Activated CD4-positive, alpha-beta memory T cell treated with anti-CD3 and anti-CD28 coated beads for 36 hours (primary cell): ENCODE results near the gene EPS15. TPM values are rescaled to one million over a fixed set of nuclear protein-coding genes. Genes with fewer than 3 reads are reported as not detected.
A peak's percentile ranks its signal among the peaks of the same experiment; 100 is the strongest.

Experiments used
- CTCF ChIA-PET: fragments of 350-600 bp; sonication (Branson Sonifier 250); formaldehyde crosslinking; loops from one replicate; lab custom pipeline; 2021; ENCODE audit warnings: antibody characterized with exemption, inconsistent platforms; lab: Charles Lee
- POLR2A ChIA-PET: fragments of 350-600 bp; sonication (Branson Sonifier 250); formaldehyde crosslinking; loops from one replicate; lab custom pipeline; 2021; ENCODE audit warnings: antibody characterized with exemption; lab: Charles Lee
- DNase-seq: peaks from one replicate; pipeline ENCODE4 v3.0.0-alpha.2; 2020
- H3K27ac Mint-ChIP-seq: one replicate; pipeline ENCODE4 v1.8.0; 2021; ENCODE audit warnings: mixed read lengths
- H3K27me3 Mint-ChIP-seq: one replicate; pipeline ENCODE4 v1.8.0; 2021; ENCODE audit warnings: mixed read lengths
- H3K36me3 Mint-ChIP-seq: one replicate; pipeline ENCODE4 v1.8.0; 2021; ENCODE audit warnings: mixed read lengths
- H3K4me1 Mint-ChIP-seq: one replicate; pipeline ENCODE4 v1.8.0; 2021; ENCODE audit warnings: low read depth, mixed read lengths
- H3K4me3 Mint-ChIP-seq: one replicate; pipeline ENCODE4 v1.8.0; 2021; ENCODE audit warnings: mild to moderate bottlenecking, mixed read lengths
- H3K9me3 Mint-ChIP-seq: one replicate; pipeline ENCODE4 v1.8.0; 2021; ENCODE audit warnings: mixed read lengths
- intact Hi-C: fragments of 100-400 bp; cut with micrococcal nuclease; formaldehyde crosslinking; loops from one replicate; pipeline ENCODE4 v1.15.1; 2023
- total RNA-seq, 2 experiments: library from RNA; stranded (reverse); gene quantifications; one replicate each; pipeline ENCODE4 v1.2.3, GENCODE V29; 2021

Gene EPS15
- total RNA-seq, 2 experiments from 2014 or later = 69.5 to 69.6 TPM

DNA sequence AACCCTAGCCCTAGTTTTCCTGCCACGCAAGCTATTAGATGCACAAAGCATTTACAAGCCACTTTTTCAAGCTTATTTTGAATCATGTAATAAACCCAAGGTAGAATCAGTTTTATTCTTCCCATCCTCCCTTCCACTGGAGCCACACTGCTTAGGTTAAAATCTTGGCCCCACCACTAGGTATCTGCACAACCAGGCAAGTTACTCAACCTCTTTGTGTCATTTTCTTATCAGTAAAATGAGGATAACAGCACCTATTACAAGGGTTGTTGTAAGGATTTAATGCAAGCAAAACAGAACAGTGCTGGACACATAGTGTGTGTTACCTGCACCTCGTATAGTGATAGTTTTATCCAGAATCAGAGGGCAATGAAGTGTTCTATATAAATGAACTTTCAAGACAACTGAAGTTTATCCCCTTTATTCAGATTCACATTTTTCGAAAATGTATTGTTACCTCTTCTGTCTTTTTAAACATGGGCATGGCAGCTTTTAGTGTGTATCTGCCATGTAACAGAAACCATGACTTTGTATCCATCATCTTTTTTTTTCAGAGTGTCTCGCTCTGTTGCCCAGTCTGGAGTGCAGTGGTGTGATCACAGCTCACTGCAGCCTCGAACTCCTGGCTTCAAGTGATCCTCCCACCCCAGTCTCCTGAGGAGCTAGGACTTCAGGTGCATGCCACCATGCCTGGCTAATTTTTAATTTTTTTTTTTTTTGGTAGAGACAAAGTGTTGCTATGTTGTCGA is 171.5 kb downstream of the EPS15 start:
- CTCF ChIA-PET = interaction anchor here (0.6 kb wide), 1 partner anchor 631 kb away, joined by 3 read pairs; no protein-coding TSS in a partner anchor
- peaks cover 32% of the 10 kb centered on the region for H3K27me3 Mint-ChIP-seq
- POLR2A ChIA-PET = no interaction called here
- H3K4me3 Mint-ChIP-seq = no peak overlapping the region
- H3K36me3 Mint-ChIP-seq = no peaks in the 10 kb centered on the region
- intact Hi-C loops = no loop called here
- H3K27ac Mint-ChIP-seq = no peak overlapping the region
- H3K4me1 Mint-ChIP-seq = no peaks in the 10 kb centered on the region
- DNase-seq = no peak
- no peaks in the 10 kb centered on the region for H3K9me3 Mint-ChIP-seq

GRCh38 chr1:51346086-51346942 is 172.8 kb downstream of the EPS15 start:
- CTCF ChIA-PET = no interaction called here
- Mint-ChIP-seq H3K4me3 (no peak overlapping the region), H3K27ac (no peak overlapping the region), H3K9me3 (no peaks in the 10 kb centered on the region), H3K4me1 (no peaks in the 10 kb centered on the region), H3K27me3 (peaks cover 38% of the 10 kb centered on the region), H3K36me3 (no peaks in the 10 kb centered on the region)
- no peak for DNase-seq
- POLR2A ChIA-PET = no interaction called here
- intact Hi-C loops = no loop called here

GRCh38 chr1:51345300-51345687 is 173.8 kb downstream of the EPS15 start:
- peaks cover 38% of the 10 kb centered on the region for H3K27me3 Mint-ChIP-seq
- no peak for DNase-seq
- POLR2A ChIA-PET = no interaction called here
- intact Hi-C loops = no loop called here
- no peaks in the 10 kb centered on the region for H3K36me3 Mint-ChIP-seq
- H3K27ac Mint-ChIP-seq = no peak overlapping the region
- CTCF ChIA-PET = interaction anchor here (1.2 kb wide), 1 partner anchor 9 kb away, joined by 3 read pairs; no protein-coding TSS in a partner anchor
- H3K4me3 Mint-ChIP-seq = no peak overlapping the region
- H3K4me1 Mint-ChIP-seq = no peaks in the 10 kb centered on the region
- no peaks in the 10 kb centered on the region for H3K9me3 Mint-ChIP-seq

DNA sequence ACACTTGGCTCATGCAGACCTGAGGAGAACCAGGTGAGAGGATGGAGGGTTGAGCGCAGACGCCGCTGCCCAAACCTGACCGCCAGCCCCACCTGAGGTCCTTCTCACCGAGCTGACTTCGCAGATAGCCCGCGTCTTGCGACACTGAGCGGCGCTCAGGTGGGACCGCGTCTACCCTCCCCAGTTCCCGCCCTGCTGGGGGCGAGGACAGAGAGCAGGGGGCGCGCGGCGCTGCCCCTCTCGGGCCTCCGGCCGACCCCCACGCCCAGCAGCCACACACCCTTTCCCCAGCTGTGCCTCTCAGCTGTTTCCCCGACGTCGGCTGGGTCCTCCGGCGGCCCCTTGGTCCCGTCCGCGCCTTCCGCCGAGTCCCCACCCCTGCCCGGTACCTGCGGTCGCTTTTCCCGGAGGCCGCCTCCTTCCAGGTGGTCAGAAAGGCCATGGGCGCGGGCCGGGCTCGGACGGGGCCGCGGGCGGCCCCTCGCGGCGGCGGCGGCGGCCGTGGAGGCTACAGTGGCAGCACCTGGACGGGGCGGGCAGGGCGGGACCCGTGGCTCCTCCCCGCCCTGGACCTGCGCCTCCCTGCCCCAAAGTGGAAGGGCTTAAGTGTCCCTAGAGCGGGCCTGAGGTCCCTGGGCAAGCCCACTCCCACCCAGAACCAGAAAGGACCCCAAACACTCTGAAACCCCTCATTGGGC is 174.3 kb downstream of the EPS15 start:
- intact Hi-C loops = no loop called here
- POLR2A ChIA-PET = no interaction called here

GRCh38 chr1:51344276-51344601 is 174.8 kb downstream of the EPS15 start:
- POLR2A ChIA-PET = no interaction called here
- Mint-ChIP-seq H3K27ac (no peak overlapping the region), H3K4me3 (no peak overlapping the region), H3K9me3 (no peaks in the 10 kb centered on the region), H3K27me3 (peaks cover 39% of the 10 kb centered on the region), H3K36me3 (no peaks in the 10 kb centered on the region), H3K4me1 (no peaks in the 10 kb centered on the region)
- CTCF ChIA-PET = interaction anchor here (1.2 kb wide), 1 partner anchor 10 kb away, joined by 3 read pairs; no protein-coding TSS in a partner anchor
- DNase-seq = no peak
- intact Hi-C loops = no loop called here

More for the DNA sequence above, 174.3 kb downstream of the EPS15 start:
- Mint-ChIP-seq H3K27ac (no peak overlapping the region), H3K27me3 (peaks cover 39% of the 10 kb centered on the region), H3K9me3 (no peaks in the 10 kb centered on the region), H3K4me3 (no peak overlapping the region), H3K4me1 (no peaks in the 10 kb centered on the region), H3K36me3 (no peaks in the 10 kb centered on the region)
- CTCF ChIA-PET = interaction anchor here (1.2 kb wide), 1 partner anchor 9 kb away, joined by 3 read pairs; no protein-coding TSS in a partner anchor
- no peak for DNase-seq

DNA sequence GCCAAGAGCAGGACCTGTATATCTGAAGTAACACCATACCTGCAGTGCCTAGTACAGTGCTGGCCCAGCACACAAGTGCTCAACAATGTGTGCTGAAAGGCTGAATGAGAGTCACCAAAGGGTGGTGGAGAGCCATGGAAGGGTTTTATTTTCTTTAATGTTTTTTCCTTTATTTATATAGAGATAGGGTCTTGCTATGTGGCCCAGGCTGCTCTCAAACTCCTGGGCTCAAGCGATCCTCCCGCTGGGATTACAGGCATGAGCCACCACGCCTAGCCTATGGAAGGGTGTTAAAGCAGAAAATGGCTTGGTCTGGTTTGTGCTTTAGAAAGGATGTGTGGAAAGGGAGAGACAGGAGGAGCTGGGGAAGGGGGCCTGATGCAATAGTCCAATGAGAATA is 175.4 kb downstream of the EPS15 start:
- POLR2A ChIA-PET = no interaction called here
- Mint-ChIP-seq H3K36me3 (no peaks in the 10 kb centered on the region), H3K27ac (no peak overlapping the region), H3K4me1 (no peaks in the 10 kb centered on the region), H3K9me3 (no peaks in the 10 kb centered on the region), H3K27me3 (peaks cover 39% of the 10 kb centered on the region), H3K4me3 (no peak overlapping the region)
- no peak for DNase-seq
- CTCF ChIA-PET = no interaction called here
- intact Hi-C loops = no loop called here

GRCh38 chr1:51342591-51343206 is 176.4 kb downstream of the EPS15 start:
- no peak overlapping the region for H3K4me3 Mint-ChIP-seq
- DNase-seq = no peak
- ChIA-PET POLR2A (no interaction called here), CTCF (interaction anchor here (1.2 kb wide), 1 partner anchor 11 kb away, joined by 3 read pairs; no protein-coding TSS in a partner anchor)
- H3K27ac Mint-ChIP-seq = no peak overlapping the region
- no peaks in the 10 kb centered on the region for H3K4me1 Mint-ChIP-seq
- peaks cover 39% of the 10 kb centered on the region for H3K27me3 Mint-ChIP-seq
- H3K36me3 Mint-ChIP-seq = no peaks in the 10 kb centered on the region
- H3K9me3 Mint-ChIP-seq = no peaks in the 10 kb centered on the region
- intact Hi-C loops = no loop called here

- H3K27ac Mint-ChIP-seq = no peak overlapping the region
- intact Hi-C loops = no loop called here
- H3K27me3 Mint-ChIP-seq = peaks cover 39% of the 10 kb centered on the region
- ChIA-PET CTCF (interaction anchor here (1.2 kb wide), 1 partner anchor 11 kb away, joined by 3 read pairs; no protein-coding TSS in a partner anchor), POLR2A (no interaction called here)
- no peaks in the 10 kb centered on the region for H3K4me1 Mint-ChIP-seq
- H3K4me3 Mint-ChIP-seq = no peak overlapping the region
- no peaks in the 10 kb centered on the region for H3K36me3 Mint-ChIP-seq
- DNase-seq = no peak
- H3K9me3 Mint-ChIP-seq = no peaks in the 10 kb centered on the region
Observed at GRCh38 chr1:51341876-51342496, 177.1 kb downstream of the EPS15 start.

DNA sequence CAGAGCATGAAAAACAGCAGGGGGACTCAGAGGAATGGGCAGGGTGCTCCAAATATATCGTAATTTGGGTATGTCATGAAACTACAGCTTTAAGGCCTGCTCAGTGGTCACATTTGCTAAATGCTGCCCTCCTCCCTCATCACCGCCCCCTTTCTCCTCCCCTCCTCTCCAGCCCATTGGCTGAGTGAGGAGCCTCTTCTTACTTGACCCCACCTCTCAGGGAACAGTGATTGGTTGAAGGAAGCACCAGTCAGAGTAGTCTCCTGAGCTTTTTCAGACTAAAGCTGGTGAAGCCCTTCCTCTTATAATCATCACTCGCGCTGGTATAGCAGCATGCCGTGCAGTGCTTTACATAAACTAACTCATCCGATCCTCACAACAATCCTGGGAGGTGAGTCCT is 178.7 kb downstream of the EPS15 start:
- intact Hi-C loops = no loop called here
- H3K4me3 Mint-ChIP-seq = no peak overlapping the region
- POLR2A ChIA-PET = no interaction called here

GRCh38 chr1:51336711-51337110 is 182.4 kb downstream of the EPS15 start:
- Mint-ChIP-seq H3K4me1 (peaks cover 2% of the 10 kb centered on the region), H3K4me3 (no peak overlapping the region), H3K27me3 (peaks cover 3% of the 10 kb centered on the region), H3K36me3 (no peaks in the 10 kb centered on the region), H3K9me3 (no peaks in the 10 kb centered on the region), H3K27ac (no peak overlapping the region)
- DNase-seq = peak; percentile 4
- ChIA-PET POLR2A (no interaction called here), CTCF (interaction anchor here (0.6 kb wide), 1 partner anchor 10 kb away, joined by 6 read pairs; no protein-coding TSS in a partner anchor)
- intact Hi-C loops = loop anchor here (10.0 kb wide), 1 partner anchor 198 kb away; no protein-coding TSS in a partner anchor

More for the DNA sequence above, 178.7 kb downstream of the EPS15 start:
- H3K4me1 Mint-ChIP-seq = no peaks in the 10 kb centered on the region
- CTCF ChIA-PET = no interaction called here
- no peak for DNase-seq
- H3K27me3 Mint-ChIP-seq = peaks cover 27% of the 10 kb centered on the region
- no peak overlapping the region for H3K27ac Mint-ChIP-seq
- H3K36me3 Mint-ChIP-seq = no peaks in the 10 kb centered on the region
- no peaks in the 10 kb centered on the region for H3K9me3 Mint-ChIP-seq

GRCh38 chr1:51336004-51336403 is 183.1 kb downstream of the EPS15 start:
- no peaks in the 10 kb centered on the region for H3K36me3 Mint-ChIP-seq
- DNase-seq = peak; percentile 7
- CTCF ChIA-PET = no interaction called here
- H3K4me3 Mint-ChIP-seq = no peak overlapping the region
- no peak overlapping the region for H3K27ac Mint-ChIP-seq
- POLR2A ChIA-PET = no interaction called here
- no peaks in the 10 kb centered on the region for H3K9me3 Mint-ChIP-seq
- peaks cover 9% of the 10 kb centered on the region for H3K4me1 Mint-ChIP-seq
- intact Hi-C loops = loop anchor here (10.0 kb wide), 1 partner anchor 199 kb away; no protein-coding TSS in a partner anchor
- H3K27me3 Mint-ChIP-seq = peaks cover 10% of the 10 kb centered on the region
